Psoas muscle (tissue), 8 donors: ENCODE measurements around the gene GPD1. TPM values are rescaled to one million over a fixed set of nuclear protein-coding genes. Genes with fewer than 3 reads are reported as not detected.
A peak's percentile ranks its signal among the peaks of the same experiment; 100 is the strongest.

Experiments used
- ATAC-seq, 4 donors: fragments of 200-7000 bp; cut with Tn5 transposase; one replicate each; pipeline ENCODE4 v1.9.1; 2020; ENCODE audit warnings: moderate library complexity in 3 of 4, mild to moderate bottlenecking in 2 of 4
- DNase-seq, 2 donors: peaks; one replicate each; pipeline ENCODE4 v3.0.0-alpha.2; 2020
- H3K27ac ChIP-seq: fragments of 200-600 bp; one replicate; pipeline ENCODE4 v1.8.0; 2022
- H3K27me3 ChIP-seq, 3 donors: fragments of 200-600 bp in 1 of 3; one replicate each; pipeline versions ENCODE4 v1.6.1 to v1.8.0; 2013 to 2022; ENCODE audit warnings: low read length in 2 of 3, mild to moderate bottlenecking in 2 of 3, moderate library complexity in 1 of 3; ENCODE audit not compliant: insufficient read depth in 3 of 3
- H3K36me3 ChIP-seq, 2 donors: fragments of 200-600 bp in 1 of 2; one replicate each; pipeline versions ENCODE4 v1.6.1 to v1.8.0; 2013 to 2022; ENCODE audit warnings: low read depth in 1 of 2, mild to moderate bottlenecking in 1 of 2, moderate library complexity in 1 of 2; ENCODE audit not compliant: insufficient read depth in 1 of 2
- H3K4me1 ChIP-seq: fragments of 200-600 bp; one replicate; pipeline ENCODE4 v1.8.0; 2022
- H3K4me3 ChIP-seq: fragments of 200-600 bp; one replicate; pipeline ENCODE4 v1.8.0; 2022; ENCODE audit warnings: mild to moderate bottlenecking
- H3K9me3 ChIP-seq: fragments of 200-600 bp; one replicate; pipeline ENCODE4 v1.8.0; 2022
- WGBS, 3 donors: extraction: QIAGEN DNeasy Blood & Tissue Kit; methylation state at CpG; one replicate each; pipeline versions ENCODE4 v1.1.6 to v1.1.7; 2013; 5-methylcytosine and 5-hydroxymethylcytosine counted together
- intact Hi-C, 2 donors: fragments of 100-400 bp; cut with DNase I; formaldehyde crosslinking; loops; one replicate each; pipeline versions ENCODE4 v1.11.0 to v1.14.2; 2022
- polyA plus RNA-seq, 3 donors: library from polyadenylated mRNA; stranded (reverse); fragments of 200-250 nt; gene quantifications; one replicate each; pipeline ENCODE4 v1.2.3, GENCODE V29; 2013
- total RNA-seq, 4 donors: library from RNA; stranded (reverse); fragmentation: NEBNext Ultra II Directional in 2 of 4; extraction: Animal tissue kit (Norgen Biotek cat#: 25700) in 2 of 4; gene quantifications; one replicate each; pipeline versions ENCODE4 v1.2.1 to v1.2.4, GENCODE V29; 2021 to 2023
- TF ChIP-seq, protein P1 (sequence below): fragments of 200-600 bp; IDR thresholded peaks from one replicate; pipeline ENCODE4 v1.8.0; 2022; ENCODE audit warnings: antibody characterized with exemption
- donor health status: healthy with polysubstance abuse.
- donor health status: DM: no; HTN: no; CAD: no; lungs with moderate emphysema.
- donor health status: Bipolar disorder and iron deficiency.
- donor health status: healthy.
- donor health status: DM: yes; HTN: yes; CAD: no.
- donor health status: DM: no; HTN: no; CAD: no.
- donor health status: DM: no; HTN: no; CAD: no.
- donor health status: DM: yes; HTN: yes; CAD: no.

GPD1 gene
- total and polyA plus RNA-seq, 7 donors, result 17.4 to 221 (median 120) TPM

DNA sequence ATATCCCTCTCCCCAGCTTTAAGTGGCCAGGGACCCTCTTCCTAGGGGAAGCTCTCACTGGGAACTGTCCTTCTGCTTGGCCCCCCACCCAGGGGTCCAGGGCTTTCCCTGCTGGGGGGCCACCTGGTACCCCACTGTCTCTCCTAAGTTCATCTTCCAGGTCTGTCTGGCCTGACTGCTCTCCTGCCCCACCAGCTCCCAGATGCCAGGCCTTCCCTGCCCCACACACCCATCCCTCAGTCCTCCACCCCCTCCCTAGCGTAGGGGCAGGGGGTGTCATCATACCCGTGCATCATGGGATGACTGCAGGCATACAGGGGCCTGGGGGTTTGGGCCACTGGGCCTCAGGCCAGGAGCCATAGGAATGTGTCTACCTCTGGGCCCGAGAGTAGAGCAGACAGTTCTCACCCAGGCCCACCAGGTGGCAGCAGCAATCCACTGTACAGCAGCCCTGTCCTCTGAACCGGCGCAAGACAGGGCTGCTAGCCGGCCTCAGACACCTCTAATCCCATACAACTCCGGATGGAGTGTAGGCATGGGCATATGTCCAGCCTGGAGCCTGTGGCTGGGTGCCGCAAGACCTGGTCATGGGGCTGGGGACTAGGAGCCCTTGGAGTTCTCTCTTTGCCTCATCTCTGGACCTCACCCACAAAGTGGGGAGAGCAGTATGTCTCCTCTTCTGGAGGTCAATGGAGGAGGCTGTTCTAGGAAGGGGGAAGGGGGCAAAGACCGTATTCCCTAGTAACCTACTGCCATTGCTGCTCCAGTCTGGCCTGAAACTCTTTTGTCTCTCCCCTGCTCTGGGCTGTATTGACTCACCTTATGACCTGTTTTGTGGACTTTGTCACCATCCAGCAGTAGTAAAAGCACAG is 28.6 kb upstream of the GPD1 start:
- ATAC-seq (peak; percentile 92 to 95 (median 95)), DNase-seq (peak; percentile 85 to 92)
- TF ChIP-seq, protein P1, sequence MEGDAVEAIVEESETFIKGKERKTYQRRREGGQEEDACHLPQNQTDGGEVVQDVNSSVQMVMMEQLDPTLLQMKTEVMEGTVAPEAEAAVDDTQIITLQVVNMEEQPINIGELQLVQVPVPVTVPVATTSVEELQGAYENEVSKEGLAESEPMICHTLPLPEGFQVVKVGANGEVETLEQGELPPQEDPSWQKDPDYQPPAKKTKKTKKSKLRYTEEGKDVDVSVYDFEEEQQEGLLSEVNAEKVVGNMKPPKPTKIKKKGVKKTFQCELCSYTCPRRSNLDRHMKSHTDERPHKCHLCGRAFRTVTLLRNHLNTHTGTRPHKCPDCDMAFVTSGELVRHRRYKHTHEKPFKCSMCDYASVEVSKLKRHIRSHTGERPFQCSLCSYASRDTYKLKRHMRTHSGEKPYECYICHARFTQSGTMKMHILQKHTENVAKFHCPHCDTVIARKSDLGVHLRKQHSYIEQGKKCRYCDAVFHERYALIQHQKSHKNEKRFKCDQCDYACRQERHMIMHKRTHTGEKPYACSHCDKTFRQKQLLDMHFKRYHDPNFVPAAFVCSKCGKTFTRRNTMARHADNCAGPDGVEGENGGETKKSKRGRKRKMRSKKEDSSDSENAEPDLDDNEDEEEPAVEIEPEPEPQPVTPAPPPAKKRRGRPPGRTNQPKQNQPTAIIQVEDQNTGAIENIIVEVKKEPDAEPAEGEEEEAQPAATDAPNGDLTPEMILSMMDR, result peak; percentile 95
- Histone ChIP-seq H3K4me1 (peaks cover 4% of the 10 kb centered on the region), H3K4me3 (no peak overlapping the region), H3K9me3 (no peaks in the 10 kb centered on the region), H3K36me3 (no peaks in the 10 kb centered on the region), H3K27ac (no peak overlapping the region), H3K27me3 (no peaks in the 10 kb centered on the region)
- intact Hi-C loops, result loop anchor here (1.0 to 5.0 kb wide), 3 partner anchors 100 to 203 kb away; no protein-coding TSS in a partner anchor
- 6 to 9% (median 7%) methylated on average over 9 of the region's 9 CpGs for WGBS, 3 donors

DNA sequence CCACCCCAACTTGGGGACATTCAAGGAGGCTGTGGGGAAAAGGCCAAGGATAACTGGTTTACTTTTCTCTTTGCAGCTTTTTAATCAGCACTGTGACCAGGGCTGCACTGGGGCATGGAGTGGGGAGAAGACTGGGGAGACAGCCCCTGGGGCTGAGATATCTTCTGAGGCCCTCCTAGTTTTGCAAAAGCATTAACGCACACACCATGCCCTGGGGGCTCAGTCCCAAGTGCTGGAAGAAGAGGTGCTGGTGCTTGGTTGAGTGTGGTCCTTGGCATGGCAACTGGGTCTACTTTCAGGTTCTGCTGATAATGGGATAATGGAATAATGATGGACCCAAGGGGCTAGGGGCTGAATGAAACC is 28.0 kb upstream of the GPD1 start:
- Histone ChIP-seq H3K9me3 (no peaks in the 10 kb centered on the region), H3K27me3 (no peaks in the 10 kb centered on the region), H3K36me3 (no peaks in the 10 kb centered on the region), H3K4me1 (peaks cover 4% of the 10 kb centered on the region), H3K27ac (no peak overlapping the region), H3K4me3 (no peak overlapping the region)
- TF ChIP-seq, protein P1, result no peak
- DNase-seq, result no peak
- intact Hi-C loops, result loop anchor here (1.0 kb wide), 2 partner anchors 100 to 101 kb away; no protein-coding TSS in a partner anchor
- 92 to 94% (median 93%) methylated on average over 1 of the region's 1 CpG for WGBS, 3 donors
- no peak for ATAC-seq

DNA sequence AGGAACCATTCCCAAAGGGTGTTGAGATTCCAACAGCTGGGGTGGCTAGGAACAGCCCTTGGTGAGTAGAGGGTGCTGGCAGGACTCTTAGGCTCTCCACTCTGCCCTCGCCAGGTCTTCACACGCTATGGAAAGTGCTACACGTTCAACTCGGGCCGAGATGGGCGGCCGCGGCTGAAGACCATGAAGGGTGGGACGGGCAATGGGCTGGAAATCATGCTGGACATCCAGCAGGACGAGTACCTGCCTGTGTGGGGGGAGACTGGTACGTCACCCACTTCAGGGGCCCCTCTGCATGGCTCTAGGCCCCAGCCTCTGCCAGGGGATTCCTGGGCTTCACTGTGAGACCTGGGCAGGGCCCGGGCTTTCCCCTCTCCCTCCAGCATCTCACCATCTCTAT is 26.7 kb upstream of the GPD1 start:
- TF ChIP-seq, protein P1, result no peak
- H3K27ac ChIP-seq, result no peak overlapping the region
- peaks cover 4% of the 10 kb centered on the region for H3K4me1 ChIP-seq
- ATAC-seq, result no peak
- intact Hi-C loops, result no loop called here
- H3K9me3 ChIP-seq, result no peaks in the 10 kb centered on the region
- DNase-seq, result no peak
- H3K36me3 ChIP-seq, result no peaks in the 10 kb centered on the region
- H3K27me3 ChIP-seq, result no peaks in the 10 kb centered on the region
- H3K4me3 ChIP-seq, result no peak overlapping the region
- WGBS, 3 donors, result 87 to 94% (median 91%) methylated on average over 11 to 12 of the region's 12 CpGs

DNA sequence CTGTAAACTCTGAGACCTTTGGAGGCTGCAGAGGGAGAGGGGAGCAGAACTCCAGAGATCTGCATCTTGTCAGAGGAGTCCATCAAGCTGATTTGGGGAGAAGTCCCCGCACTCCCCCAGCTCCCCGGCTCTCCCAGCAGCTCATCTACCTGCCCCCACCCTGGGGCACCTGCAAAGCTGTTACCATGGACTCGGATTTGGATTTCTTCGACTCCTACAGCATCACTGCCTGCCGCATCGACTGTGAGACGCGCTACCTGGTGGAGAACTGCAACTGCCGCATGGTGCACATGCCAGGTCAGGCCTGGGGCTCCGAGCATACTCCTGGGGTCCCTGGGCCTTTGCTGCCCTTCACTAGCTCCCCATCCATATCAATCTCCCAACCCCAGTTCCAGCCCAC is 25.5 kb upstream of the GPD1 start:
- H3K4me3 ChIP-seq, result no peak overlapping the region
- 96 to 99% (median 96%) methylated on average over 10 of the region's 10 CpGs for WGBS, 3 donors
- TF ChIP-seq, protein P1, result no peak
- H3K4me1 ChIP-seq, result peaks cover 4% of the 10 kb centered on the region
- H3K27ac ChIP-seq, result no peak overlapping the region
- intact Hi-C loops, result no loop called here
- DNase-seq (no peak), ATAC-seq (no peak)
- H3K27me3 ChIP-seq, result no peaks in the 10 kb centered on the region
- no peaks in the 10 kb centered on the region for H3K9me3 ChIP-seq
- no peaks in the 10 kb centered on the region for H3K36me3 ChIP-seq
